HCT116 (cell line): ENCODE data around the gene CHRNB1. TPM values are rescaled to one million over a fixed set of nuclear protein-coding genes. Genes with fewer than 3 reads are reported as not detected.

Experiments used
- ATAC-seq: fragments of 200-7000 bp; cut with Tn5 transposase; 2 replicates; pipeline ENCODE4 v1.9.1; 2020; ENCODE audit warnings: mild to moderate bottlenecking, moderate library complexity
- BruUV-seq: library from RNA; stranded (reverse); fragments of 400-500 nt; replicated peaks from 2 replicates; lab custom pipeline; 2021; lab: Mats Ljungman, UMichigan
- CTCF ChIA-PET: fragments of 300-600 bp; sonication (Branson Sonifier 250); formaldehyde crosslinking; loops from one replicate; lab custom pipeline; 2021; ENCODE audit warnings: antibody characterized with exemption; lab: Charles Lee
- POLR2A ChIA-PET: fragments of 300-600, 350-600 bp; sonication (Branson Sonifier 250); formaldehyde crosslinking; loops from one replicate; lab custom pipeline; 2021; ENCODE audit warnings: antibody characterized with exemption; lab: Charles Lee
- RAD21 ChIA-PET, 2 experiments: fragments of 300-600 bp; sonication (Branson Sonifier 250); formaldehyde crosslinking; loops; one replicate each; lab custom pipeline; 2023; ENCODE audit warnings: low total read pairs in 2 of 2; ENCODE audit not compliant: uncharacterized antibody in 2 of 2, unreplicated experiment in 2 of 2, low non-redundant PET in 1 of 2; lab: Charles Lee
- DNase-seq: peaks from one replicate; pipeline ENCODE4 v3.0.0-alpha.2; 2010; ENCODE audit warnings: low read depth, low spot score
- H2AFZ ChIP-seq: fragments of 200-600 bp; shearing (Covaris generic), sonication (generic); 2 replicates; pipeline ENCODE4 v1.6.1; 2017; ENCODE audit warnings: low read depth, mixed run types, mixed read lengths, antibody characterized with exemption, low read length; ENCODE audit not compliant: poor library complexity, severe bottlenecking
- H3K27ac ChIP-seq: 2 replicates; pipeline ENCODE4 v1.5.1; 2012; ENCODE audit warnings: low read depth, low read length
- H3K27me3 ChIP-seq: fragments of 200-600 bp; sonication (generic); 2 replicates; pipeline ENCODE4 v1.6.1; 2016; ENCODE audit warnings: mixed run types, low read length, mixed read lengths; ENCODE audit not compliant: insufficient read depth
- H3K36me3 ChIP-seq, 2 experiments: fragments of 200-500 bp in 1 of 2; fragments of 200-600 bp in 1 of 2; sonication (Bioruptor generic) in 1 of 2; sonication (generic) in 1 of 2; 2 replicates each; pipeline versions ENCODE4 v1.5.1 to v1.6.1; 2014 to 2016; ENCODE audit warnings: low read length in 2 of 2, inconsistent platforms in 1 of 2, mixed read lengths in 1 of 2, mixed run types in 1 of 2; ENCODE audit not compliant: insufficient read depth in 2 of 2, control insufficient read depth in 1 of 2
- H3K4me1 ChIP-seq, 2 experiments: fragments of 200-600 bp in 1 of 2; sonication (generic) in 1 of 2; 2 replicates each; pipeline versions ENCODE4 v1.5.1 to v1.6.1; 2012 to 2017; ENCODE audit warnings: low read length in 2 of 2, inconsistent platforms in 1 of 2, mild to moderate bottlenecking in 1 of 2, mixed read lengths in 1 of 2, mixed run types in 1 of 2, moderate library complexity in 1 of 2; ENCODE audit not compliant: insufficient read depth in 2 of 2, control insufficient read depth in 1 of 2
- H3K4me2 ChIP-seq: fragments of 200-600 bp; sonication (generic); 2 replicates; pipeline ENCODE4 v1.6.1; 2017; ENCODE audit warnings: mixed run types, low read length, mixed read lengths
- H3K4me3 ChIP-seq, 2 experiments: fragments of 200-600 bp in 1 of 2; sonication (generic) in 1 of 2; replicated peaks in 1 of 2; 2 replicates each; pipeline ENCODE4 v1.5.1; 2011 to 2016; ENCODE audit warnings: low read length in 2 of 2, control low read depth in 1 of 2, low read depth in 1 of 2, mild to moderate bottlenecking in 1 of 2, mixed read lengths in 1 of 2, mixed run types in 1 of 2
- H3K79me2 ChIP-seq: fragments of 200-600 bp; sonication (generic); 2 replicates; pipeline ENCODE4 v1.6.1; 2017; ENCODE audit warnings: mild to moderate bottlenecking, mixed run types, low read length, moderate library complexity, mixed read lengths; ENCODE audit not compliant: insufficient read depth
- H3K9ac ChIP-seq: fragments of 200-600 bp; sonication (generic); 2 replicates; pipeline ENCODE4 v1.6.1; 2016; ENCODE audit warnings: low read length, mixed read lengths
- H3K9me2 ChIP-seq: fragments of 200-600 bp; sonication (generic), shearing (Covaris generic); 2 replicates; pipeline ENCODE4 v1.6.1; 2017; ENCODE audit warnings: mixed run types, mild to moderate bottlenecking, moderate library complexity; ENCODE audit not compliant: insufficient read depth
- H3K9me3 ChIP-seq, 2 experiments: fragments of 200-500 bp in 1 of 2; fragments of 200-600 bp in 1 of 2; sonication (Bioruptor generic) in 1 of 2; sonication (generic) in 1 of 2; 2 replicates each; pipeline ENCODE4 v1.6.1; 2014 to 2017; ENCODE audit warnings: low read length in 2 of 2, mixed read lengths in 2 of 2, inconsistent platforms in 1 of 2, low read depth in 1 of 2, mild to moderate bottlenecking in 1 of 2, mixed run types in 1 of 2, moderate library complexity in 1 of 2; ENCODE audit not compliant: control insufficient read depth in 1 of 2, insufficient read depth in 1 of 2
- H4K20me1 ChIP-seq: fragments of 200-600 bp; sonication (generic), shearing (Covaris generic); 2 replicates; pipeline ENCODE4 v1.6.1; 2017; ENCODE audit warnings: mixed run types, mild to moderate bottlenecking, moderate library complexity; ENCODE audit not compliant: insufficient read depth
- ATF3 ChIP-seq: IDR thresholded peaks from 2 replicates; pipeline ENCODE4 v1.6.1; 2012
- CBX3 ChIP-seq: IDR thresholded peaks from 2 replicates; pipeline ENCODE4 v1.6.1; 2012; ENCODE audit warnings: low read depth
- CEBPB ChIP-seq: IDR thresholded peaks from 2 replicates; pipeline ENCODE4 v1.6.1; 2012; ENCODE audit warnings: low read depth
- EGR1 ChIP-seq: IDR thresholded peaks from 2 replicates; pipeline ENCODE4 v1.6.1; 2012; ENCODE audit warnings: low read depth
- EZH2 ChIP-seq: fragments of 200-600 bp; sonication (generic); IDR thresholded peaks from 2 replicates; pipeline ENCODE4 v1.6.1; 2017; ENCODE audit warnings: antibody characterized with exemption, mixed run types
- EZH2phosphoT487 ChIP-seq: fragments of 200-600 bp; IDR thresholded peaks from 2 replicates; pipeline ENCODE4 v1.6.1; 2018; ENCODE audit warnings: antibody characterized with exemption, borderline replicate concordance
- FOSL1 ChIP-seq: IDR thresholded peaks from 2 replicates; pipeline ENCODE4 v1.6.1; 2012; ENCODE audit warnings: low read depth
- JUND ChIP-seq: IDR thresholded peaks from 2 replicates; pipeline ENCODE4 v1.6.1; 2012
- POLR2AphosphoS5 ChIP-seq: IDR thresholded peaks from 2 replicates; pipeline ENCODE4 v1.6.1; 2011; ENCODE audit warnings: mild to moderate bottlenecking, low read depth, low read length, moderate library complexity
- RAD21 ChIP-seq: IDR thresholded peaks from 2 replicates; pipeline ENCODE4 v1.6.1; 2012; ENCODE audit warnings: low read depth, mild to moderate bottlenecking
- REST ChIP-seq: IDR thresholded peaks from 2 replicates; pipeline ENCODE4 v1.6.1; 2012; ENCODE audit warnings: low read depth
- SIN3A ChIP-seq: IDR thresholded peaks from 2 replicates; pipeline ENCODE4 v1.6.1; 2012; ENCODE audit warnings: low read depth
- SRF ChIP-seq: IDR thresholded peaks from 2 replicates; pipeline ENCODE4 v1.6.1; 2012; ENCODE audit warnings: low read depth
- ZBTB33 ChIP-seq: IDR thresholded peaks from 2 replicates; pipeline ENCODE4 v1.6.1; 2011; ENCODE audit warnings: mild to moderate bottlenecking, low read length, moderate library complexity; ENCODE audit not compliant: insufficient replicate concordance; ENCODE audit errors: extremely low read depth
- ZFX ChIP-seq: fragments of 450-650 bp; IDR thresholded peaks from 2 replicates; pipeline ENCODE4 v1.6.1; 2017
- ZNF274 ChIP-seq: fragments of 200-500 bp; sonication (Bioruptor generic); IDR thresholded peaks from 2 replicates; pipeline ENCODE4 v1.6.1; 2014; ENCODE audit warnings: mild to moderate bottlenecking, low read depth, low read length, inconsistent platforms
- intact Hi-C: fragments of 100-400 bp; cut with micrococcal nuclease; formaldehyde crosslinking; loops from 2 replicates; pipeline ENCODE4 v1.10.0; 2022
- total RNA-seq: library from RNA; stranded (reverse); gene quantifications from one replicate; pipeline ENCODE4 v1.2.1, GENCODE V29; 2021; ENCODE audit not compliant: unreplicated experiment

Gene CHRNB1
- total RNA-seq, 1 experiment from 2014 or later: 10.4 TPM

- no peak overlapping the region for H3K9ac ChIP-seq
- H2AFZ ChIP-seq: no peak overlapping the region
- H3K79me2 ChIP-seq: no peaks in the 10 kb centered on the region
- H3K4me1 ChIP-seq: no peaks in the 10 kb centered on the region
- H3K4me2 ChIP-seq: no peak overlapping the region
- no peaks in the 10 kb centered on the region for H3K27me3 ChIP-seq
- no peaks in the 10 kb centered on the region for H3K9me2 ChIP-seq
- intact Hi-C loops: no loop called here
- H3K4me3 ChIP-seq: no peak overlapping the region
- no peaks in the 10 kb centered on the region for H3K9me3 ChIP-seq
- no TSS peak for BruUV-seq
- DNase-seq (no peak), ATAC-seq (no peak)
- ChIA-PET RAD21 (no interaction called here), CTCF (no interaction called here), POLR2A (no interaction called here)
- H3K27ac ChIP-seq: no peak overlapping the region
- H4K20me1 ChIP-seq: no peaks in the 10 kb centered on the region
- H3K36me3 ChIP-seq: no peaks in the 10 kb centered on the region
- TF ChIP-seq SRF: no peak
- TF ChIP-seq CEBPB: no peak
- TF ChIP-seq ZBTB33: no peak
- TF ChIP-seq RAD21: no peak
- TF ChIP-seq JUND: no peak
- TF ChIP-seq CBX3: no peak
- TF ChIP-seq SIN3A: no peak
- no peak for TF ChIP-seq EZH2
Measured at GRCh38 chr17:7426896-7427489, 17.9 kb upstream of the CHRNB1 start.

- H3K4me1 ChIP-seq: no peaks in the 10 kb centered on the region
- no peak overlapping the region for H3K9ac ChIP-seq
- no peaks in the 10 kb centered on the region for H3K36me3 ChIP-seq
- H3K4me3 ChIP-seq: no peak overlapping the region
- H3K4me2 ChIP-seq: no peak overlapping the region
- POLR2A ChIA-PET: no interaction called here
- BruUV-seq: no TSS peak
- H2AFZ ChIP-seq: no peak overlapping the region
- H3K27ac ChIP-seq: no peak overlapping the region
- intact Hi-C loops: no loop called here
- H3K79me2 ChIP-seq: no peaks in the 10 kb centered on the region
- H3K9me2 ChIP-seq: no peaks in the 10 kb centered on the region
- H3K27me3 ChIP-seq: no peaks in the 10 kb centered on the region
- CTCF ChIA-PET: no interaction called here
- DNase-seq (no peak), ATAC-seq (no peak)
- H4K20me1 ChIP-seq: no peaks in the 10 kb centered on the region
- H3K9me3 ChIP-seq: no peaks in the 10 kb centered on the region; a peak in 1 of 4 replicates
- RAD21 ChIA-PET: no interaction called here
- TF ChIP-seq REST (no peak), POLR2AphosphoS5 (no peak), EZH2 (no peak), SRF (no peak), JUND (no peak), ZFX (no peak), CEBPB (no peak), ZNF274 (no peak), CBX3 (no peak), EZH2phosphoT487 (no peak), RAD21 (no peak), ATF3 (no peak), EGR1 (no peak), FOSL1 (no peak)
Measured at GRCh38 chr17:7427549-7427948, 17.3 kb upstream of the CHRNB1 start.
